K562 (cell line): ENCODE data around the gene DSC1. TPM values are rescaled to one million over a fixed set of nuclear protein-coding genes. Genes with fewer than 3 reads are reported as not detected.

Experiments
- ATAC-seq: fragments of 200-7000 bp; cut with Tn5 transposase; 3 replicates; pipeline ENCODE4 v1.9.1; 2020; ENCODE audit warnings: moderate library complexity
- BruUV-seq: library from RNA; stranded (reverse); fragments of 400-500 nt; replicated peaks from 2 replicates; lab custom pipeline; 2021; lab: Mats Ljungman, UMichigan
- CTCF ChIA-PET: fragments of 300-600 bp; formaldehyde crosslinking; extraction: SDS; loops from one replicate; lab custom pipeline; 2021; ENCODE audit warnings: low intra/inter-chr PET ratio; lab: Yijun Ruan, JAX
- POLR2A ChIA-PET: fragments of 300-600, 350-650 bp; sonication (Branson Sonifier 250); formaldehyde crosslinking; extraction: SDS; loops from one replicate; lab custom pipeline; 2021; ENCODE audit warnings: antibody characterized with exemption, inconsistent platforms; lab: Yijun Ruan, JAX
- DNase-seq, 4 experiments: peaks; one replicate each; pipeline versions ENCODE4 v3.0.0 to v3.0.0-alpha.2; 2011 to 2018; ENCODE audit warnings: low spot score in 3 of 4, mixed read lengths in 3 of 4; ENCODE audit errors: extremely low read depth in 1 of 4
- FAIRE-seq: peaks from 2 replicates; lab custom pipeline; 2011; peaks lifted over from hg19 to GRCh38; lab: Jason Lieb, UNC
- H2AFZ ChIP-seq: 2 replicates; pipeline ENCODE4 v1.6.0; 2011; ENCODE audit warnings: low read depth, low read length, control low read depth, inconsistent platforms
- H3K27ac ChIP-seq: fragments of 200-600 bp; 3 replicates; pipeline ENCODE4 v1.8.0; 2011; ENCODE audit warnings: low read depth, mild to moderate bottlenecking, control low read depth, inconsistent platforms, low read length, moderate library complexity, mixed read lengths; ENCODE audit errors: extremely low read depth
- H3K27me3 ChIP-seq, 2 experiments: fragments of 300-600 bp in 1 of 2; 2 replicates in 1 of 2; 3 replicates in 1 of 2; pipeline versions ENCODE4 v1.6.0 to v1.8.0; 2011; ENCODE audit warnings: inconsistent platforms in 2 of 2, low read length in 2 of 2, mild to moderate bottlenecking in 1 of 2, mixed read lengths in 1 of 2, moderate library complexity in 1 of 2; ENCODE audit not compliant: control insufficient read depth in 2 of 2, insufficient read depth in 2 of 2
- H3K36me3 ChIP-seq: fragments of 300-600 bp; 3 replicates; pipeline ENCODE4 v1.8.0; 2011; ENCODE audit warnings: mild to moderate bottlenecking, low read length, inconsistent platforms; ENCODE audit not compliant: control insufficient read depth, insufficient read depth
- H3K4me1 ChIP-seq, 2 experiments: fragments of 200-600 bp in 1 of 2; replicated peaks in 1 of 2; 2 replicates in 1 of 2; 3 replicates in 1 of 2; pipeline versions ENCODE4 v1.5.1 to v1.8.0; 2011; ENCODE audit warnings: inconsistent platforms in 2 of 2, low read length in 2 of 2, mild to moderate bottlenecking in 1 of 2, mixed read lengths in 1 of 2, moderate library complexity in 1 of 2; ENCODE audit not compliant: control insufficient read depth in 2 of 2, insufficient read depth in 2 of 2
- H3K4me2 ChIP-seq: 2 replicates; pipeline ENCODE4 v1.6.1; 2011; ENCODE audit warnings: low read length, control low read depth, inconsistent platforms, mixed read lengths; ENCODE audit not compliant: insufficient read depth
- H3K4me3 ChIP-seq: fragments of 200-600 bp; sonication (generic), shearing (Covaris generic); 2 replicates; pipeline ENCODE4 v1.5.1; 2016; ENCODE audit warnings: control low read depth, inconsistent platforms
- H3K79me2 ChIP-seq: fragments of 200-600 bp; 3 replicates; pipeline ENCODE4 v1.8.0; 2011; ENCODE audit warnings: low read length, inconsistent platforms; ENCODE audit not compliant: control insufficient read depth, insufficient read depth
- H3K9ac ChIP-seq, 2 experiments: 2 replicates each; pipeline versions ENCODE4 v1.6.0 to v1.6.1; 2011; ENCODE audit warnings: low read depth in 2 of 2, low read length in 2 of 2, control low read depth in 1 of 2, inconsistent platforms in 1 of 2, mild to moderate bottlenecking in 1 of 2, mixed read lengths in 1 of 2; ENCODE audit not compliant: insufficient read depth in 1 of 2
- H3K9me1 ChIP-seq: one replicate; pipeline ENCODE4 v1.6.0; 2011; ENCODE audit warnings: inconsistent platforms, mild to moderate bottlenecking, low read length, moderate library complexity; ENCODE audit not compliant: control insufficient read depth, insufficient read depth
- H3K9me3 ChIP-seq: replicated peaks from 2 replicates; pipeline ENCODE4 v1.5.1; 2011; ENCODE audit warnings: low read depth, low read length, inconsistent platforms; ENCODE audit not compliant: control insufficient read depth, insufficient read depth
- H4K20me1 ChIP-seq: replicated peaks from 2 replicates; pipeline ENCODE4 v1.6.1; 2011; ENCODE audit warnings: low read length, inconsistent platforms, mixed read lengths; ENCODE audit not compliant: control insufficient read depth, insufficient read depth
- ARID1B ChIP-seq: fragments of 450-650 bp; IDR thresholded peaks from 2 replicates; pipeline ENCODE4 v1.6.1; 2016; ENCODE audit warnings: antibody characterized with exemption, mild to moderate bottlenecking, inconsistent platforms
- ATF6 ChIP-seq: sonication (generic); formaldehyde crosslinking; IDR thresholded peaks from 2 replicates; pipeline ENCODE4 v1.4.0; 2020; ENCODE audit warnings: mild to moderate bottlenecking, missing genetic modification reagents
- BDP1 ChIP-seq: IDR thresholded peaks from 3 replicates; pipeline ENCODE4 v1.6.1; 2011; ENCODE audit not compliant: insufficient read length, insufficient read depth
- CBFA2T2 ChIP-seq: fragments of 450-650 bp; conservative IDR thresholded peaks from 2 replicates; pipeline ENCODE4 v1.6.1; 2017; ENCODE audit warnings: mild to moderate bottlenecking
- CBFA2T3 ChIP-seq: fragments of 450-650 bp; IDR thresholded peaks from 2 replicates; pipeline ENCODE4 v1.6.1; 2017
- DPF2 ChIP-seq: fragments of 450-650 bp; IDR thresholded peaks from 2 replicates; pipeline ENCODE4 v1.6.1; 2016
- FOXK2 ChIP-seq, 2 experiments: fragments of 450-650 bp; IDR thresholded peaks in 1 of 2; conservative IDR thresholded peaks in 1 of 2; 2 replicates each; pipeline ENCODE4 v1.6.1; 2016; ENCODE audit warnings: low read depth in 2 of 2, mild to moderate bottlenecking in 1 of 2
- FOXM1 ChIP-seq, 2 experiments: fragments of 450-650 bp in 1 of 2; sonication (generic) in 1 of 2; formaldehyde crosslinking in 1 of 2; IDR thresholded peaks; 2 replicates each; pipeline versions ENCODE4 v1.6.1 to v1.9.0; 2017 to 2022; ENCODE audit warnings: low read depth in 2 of 2, mild to moderate bottlenecking in 2 of 2, missing genetic modification reagents in 1 of 2, moderate library complexity in 1 of 2
- GATAD2B ChIP-seq: fragments of 450-650 bp; IDR thresholded peaks from 2 replicates; pipeline ENCODE4 v1.6.1; 2017; ENCODE audit warnings: mild to moderate bottlenecking, borderline replicate concordance
- GTF2A2 ChIP-seq: IDR thresholded peaks from 2 replicates; pipeline ENCODE4 v1.6.1; 2016; ENCODE audit warnings: mild to moderate bottlenecking, missing genetic modification characterization, missing compliant biosample characterization
- MEIS2 ChIP-seq: fragments of 450-650 bp; IDR thresholded peaks from 2 replicates; pipeline ENCODE4 v1.6.1; 2014; ENCODE audit warnings: mild to moderate bottlenecking; ENCODE audit not compliant: partially characterized antibody
- MIER1 ChIP-seq: fragments of 450-650 bp; IDR thresholded peaks from 2 replicates; pipeline ENCODE4 v1.6.1; 2016; ENCODE audit warnings: antibody characterized with exemption, mild to moderate bottlenecking, low read depth
- POU5F1 ChIP-seq: fragments of 150-350 bp; IDR thresholded peaks from 2 replicates; pipeline ENCODE4 v1.6.1; 2014; ENCODE audit warnings: borderline replicate concordance, low read length, low read depth, mild to moderate bottlenecking; ENCODE audit not compliant: partially characterized antibody
- SMAD1 ChIP-seq: fragments of 150-350 bp; IDR thresholded peaks from 2 replicates; pipeline ENCODE4 v1.6.1; 2014; ENCODE audit warnings: low read length, low read depth; ENCODE audit not compliant: partially characterized antibody
- SP2 ChIP-seq: IDR thresholded peaks from 2 replicates; pipeline ENCODE4 v1.6.1; 2011; ENCODE audit warnings: mild to moderate bottlenecking, low read depth, low read length, moderate library complexity; ENCODE audit not compliant: poor library complexity, severe bottlenecking; ENCODE audit errors: extremely low read depth
- TAL1 ChIP-seq: fragments of 450-650 bp; IDR thresholded peaks from 2 replicates; pipeline ENCODE4 v1.6.1; 2016; ENCODE audit warnings: mild to moderate bottlenecking
- TRIM24 ChIP-seq, 2 experiments: fragments of 450-650 bp; IDR thresholded peaks; 2 replicates each; pipeline ENCODE4 v1.6.1; 2016
- TSC22D4 ChIP-seq: fragments of 450-650 bp; IDR thresholded peaks from 2 replicates; pipeline ENCODE4 v1.6.1; 2016; ENCODE audit warnings: missing genetic modification characterization, missing biosample characterization, control low read depth
- ZFP91 ChIP-seq: sonication (generic); formaldehyde crosslinking; IDR thresholded peaks from 2 replicates; pipeline ENCODE4 v1.8.0; 2022; ENCODE audit warnings: mild to moderate bottlenecking, missing genetic modification reagents
- ZNF41 ChIP-seq: fragments of 250-450 bp; sonication (Bioruptor Pico); conservative IDR thresholded peaks from 2 replicates; pipeline ENCODE4 v1.4.0; 2020; ENCODE audit warnings: mild to moderate bottlenecking
- ZNF717 ChIP-seq: fragments of 250-450 bp; sonication (Bioruptor Pico); IDR thresholded peaks from 2 replicates; pipeline ENCODE4 v1.5.0; 2021
- WGBS: fragments of 100-300 bp; shearing (Covaris generic); methylation state at CpG from one replicate; pipeline ENCODE4 v1.1.6; 2016; ENCODE audit warnings: low coverage, mixed read lengths; ENCODE audit not compliant: insufficient coverage; ENCODE audit errors: missing lambda C conversion rate; 5-methylcytosine and 5-hydroxymethylcytosine counted together
- in situ Hi-C: fragments of 300-500 bp; cut with MboI; formaldehyde crosslinking; loops from 4 replicates; pipeline ENCODE4 v1.15.0; 2018; ENCODE audit warnings: inconsistent platforms, mixed read lengths
- intact Hi-C: fragments of 100-400 bp; cut with micrococcal nuclease; formaldehyde crosslinking; loops from 2 replicates; pipeline ENCODE4 v1.14.2; 2022
- polyA plus RNA-seq, 8 experiments: library from polyadenylated mRNA; depleted of rRNA in 4 of 8; stranded (reverse) in 5 of 8; unstranded in 3 of 8; fragments of >200 nt; fragmentation: Nextera tagmentation in 2 of 8; fragmentation: Illumina TruSeq in 1 of 8; extraction: Ambion mirVana in 2 of 8; extraction: Trizol in 1 of 8; gene quantifications; 2 replicates each; pipeline versions ENCODE4 v1.2.1 to v1.2.3, GENCODE V29; 2011 to 2014; ENCODE audit warnings: inconsistent platforms in 1 of 8, missing spikeins in 1 of 8
- total RNA-seq, 7 experiments: library from RNA; depleted of rRNA in 6 of 7; stranded (reverse); fragments of >200 nt in 6 of 7; fragmentation: Illumina TruSeq in 2 of 7; extraction: Trizol in 2 of 7; gene quantifications; 2 replicates each; pipeline versions ENCODE4 v1.2.1 to v1.2.3, GENCODE V29; 2011 to 2021; ENCODE audit warnings: low replicate concordance in 1 of 7

The DSC1 gene
- total and polyA plus RNA-seq, 9 of the 15 experiments (the other 6 are each of a cell fraction or from before 2014, with no cell fraction given) = 0.04 to 0.07 (median 0.05) TPM; not detected in 4

GRCh38 chr18:31197676-31198075 is 35.0 kb upstream of the DSC1 start (continued):
- TF ChIP-seq ATF6 = no peak
- no peak for TF ChIP-seq FOXK2 (conservative IDR thresholded peaks at IDR 0.05 in 1 of 2, IDR thresholded peaks at IDR 0.05 in 1 of 2; ENCODE audit: low read depth in 2 of 2)
- no peak for TF ChIP-seq ZNF41 (CRISPR knock-in tag)
- no peak for TF ChIP-seq GATAD2B
- TF ChIP-seq MIER1 = peak; percentile 82
- peak; percentile 91 for TF ChIP-seq SMAD1

- peak; percentile 51 for ATAC-seq
- H3K27ac ChIP-seq = peak overlapping the region; percentile 29; the same call in 1 of the 3 replicates
- BruUV-seq = no TSS peak
- H3K9ac ChIP-seq = no peak overlapping the region
- H2AFZ ChIP-seq = peak overlapping the region; percentile 52
- POLR2A ChIA-PET = interaction anchor here (1.0 to 1.1 kb wide), 2 partner anchors 11 to 15 kb away, joined by 3 read pairs; no protein-coding TSS in a partner anchor
- in situ Hi-C loops = no loop called here
- FAIRE-seq = no peak
- no peaks in the 10 kb centered on the region for H3K27me3 ChIP-seq
- CTCF ChIA-PET = no interaction called here
- H3K4me1 ChIP-seq = no peaks in the 10 kb centered on the region; a peak in 1 of 5 replicates
- no peaks in the 10 kb centered on the region for H3K9me3 ChIP-seq
- WGBS = 3% methylated on average over 3 of the region's 3 CpGs
- no peak overlapping the region for H3K4me2 ChIP-seq
- H3K4me3 ChIP-seq = no peak overlapping the region
- no peaks in the 10 kb centered on the region for H3K36me3 ChIP-seq
- no peaks in the 10 kb centered on the region for H3K79me2 ChIP-seq
- DNase-seq = peak in 1 of 4 experiments; percentile 23
- no peaks in the 10 kb centered on the region for H4K20me1 ChIP-seq
- no peaks in the 10 kb centered on the region for H3K9me1 ChIP-seq
- intact Hi-C loops = loop anchor here (5.0 kb wide), 1 partner anchor 93 kb away; the partner anchor contains the start of gene DSC2
- TF ChIP-seq TAL1 (peak; percentile 38), ARID1B (peak; percentile 53), DPF2 (0 out of 2 replicates have a peak, but pooled peaks have one; percentile 16), FOXM1 (IDR thresholded peaks at IDR 0.05; ENCODE audit: low read depth) (0 out of 2 replicates have a peak, but pooled peaks have one; percentile 19), FOXM1 (CRISPR knock-in tag; IDR thresholded peaks at IDR 0.05; ENCODE audit: low read depth) (no peak), CBFA2T2 (peak; percentile 28; the same call in 1 of the 2 replicates), GTF2A2 (tag) (no peak), TRIM24 (IDR thresholded peaks at IDR 0.05) (0 out of 4 replicates have a peak, but pooled peaks of 1 of the 2 experiments have one; percentile 15), TSC22D4 (tag) (no peak), MEIS2 (no peak), SP2 (no peak), BDP1 (no peak), ZFP91 (no peak), POU5F1 (no peak), CBFA2T3 (peak; percentile 61; the same call in 1 of the 2 replicates), ZNF717 (no peak)
Observed at GRCh38 chr18:31195063-31195462, 32.4 kb upstream of the DSC1 start.
